ENCODE data around the gene NTNG1.

DNA sequence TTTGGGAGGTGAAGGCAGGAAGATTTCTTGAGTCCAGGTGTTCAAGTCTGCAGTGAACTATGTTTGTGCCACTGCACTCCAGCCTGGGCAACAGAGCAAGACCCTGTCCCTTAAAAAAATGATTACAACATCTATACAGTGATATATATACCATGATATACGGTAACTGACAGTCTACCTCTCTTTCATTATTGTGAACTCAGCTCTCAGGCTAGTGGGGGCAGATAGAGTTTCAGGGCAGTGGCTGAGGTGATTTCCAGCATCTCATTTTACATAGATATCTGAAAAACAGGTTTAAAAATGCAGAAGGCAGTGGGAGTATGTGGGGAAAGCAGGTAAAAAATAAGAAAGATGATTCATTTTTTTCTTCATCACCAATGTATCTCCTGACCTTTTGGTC, 8.1 kb upstream of the NTNG1 start:
- TF ChIP-seq, protein P1, sequence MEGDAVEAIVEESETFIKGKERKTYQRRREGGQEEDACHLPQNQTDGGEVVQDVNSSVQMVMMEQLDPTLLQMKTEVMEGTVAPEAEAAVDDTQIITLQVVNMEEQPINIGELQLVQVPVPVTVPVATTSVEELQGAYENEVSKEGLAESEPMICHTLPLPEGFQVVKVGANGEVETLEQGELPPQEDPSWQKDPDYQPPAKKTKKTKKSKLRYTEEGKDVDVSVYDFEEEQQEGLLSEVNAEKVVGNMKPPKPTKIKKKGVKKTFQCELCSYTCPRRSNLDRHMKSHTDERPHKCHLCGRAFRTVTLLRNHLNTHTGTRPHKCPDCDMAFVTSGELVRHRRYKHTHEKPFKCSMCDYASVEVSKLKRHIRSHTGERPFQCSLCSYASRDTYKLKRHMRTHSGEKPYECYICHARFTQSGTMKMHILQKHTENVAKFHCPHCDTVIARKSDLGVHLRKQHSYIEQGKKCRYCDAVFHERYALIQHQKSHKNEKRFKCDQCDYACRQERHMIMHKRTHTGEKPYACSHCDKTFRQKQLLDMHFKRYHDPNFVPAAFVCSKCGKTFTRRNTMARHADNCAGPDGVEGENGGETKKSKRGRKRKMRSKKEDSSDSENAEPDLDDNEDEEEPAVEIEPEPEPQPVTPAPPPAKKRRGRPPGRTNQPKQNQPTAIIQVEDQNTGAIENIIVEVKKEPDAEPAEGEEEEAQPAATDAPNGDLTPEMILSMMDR (IDR thresholded peaks at IDR 0.05), result no peak
- no peak for TF ChIP-seq POLR2A (IDR thresholded peaks at IDR 0.05)

Data from esophagus squamous epithelium (tissue), 4 donors.